GM23248 (cell line): ENCODE results near the gene KCNH6.

ENCODE experiments used
- EZH2 ChIP-seq: fragments of 200-600 bp; sonication (generic); IDR thresholded peaks from 2 replicates; pipeline ENCODE4 v1.6.1; 2018; ENCODE audit warnings: antibody characterized with exemption, mild to moderate bottlenecking; ENCODE audit not compliant: insufficient read depth, poor library complexity, severe bottlenecking
- EZH2phosphoT487 ChIP-seq: fragments of 200-600 bp; sonication (generic); IDR thresholded peaks from 2 replicates; pipeline ENCODE4 v1.6.1; 2018; ENCODE audit warnings: antibody characterized with exemption, moderate library complexity, mild to moderate bottlenecking, low read depth; ENCODE audit not compliant: insufficient read depth

GRCh38 chr17:63500543-63501390, 22.4 kb upstream of the KCNH6 start:
- TF ChIP-seq EZH2phosphoT487 (no peak), EZH2 (no peak)
